Brain pericyte (primary cell): ENCODE results near the gene RFFL.
A peak's percentile ranks its signal among the peaks of the same experiment; 100 is the strongest.
"Not testable (repeated sequence)": the region's sequence is repeated elsewhere in the genome, so short reads cannot be mapped to it uniquely, and the experiment has no call there.

Experiments
- DNase-seq: peaks from one replicate; pipeline ENCODE4 v3.0.0-alpha.2; 2012; ENCODE audit warnings: low read depth, low spot score

The RFFL gene, protein sequence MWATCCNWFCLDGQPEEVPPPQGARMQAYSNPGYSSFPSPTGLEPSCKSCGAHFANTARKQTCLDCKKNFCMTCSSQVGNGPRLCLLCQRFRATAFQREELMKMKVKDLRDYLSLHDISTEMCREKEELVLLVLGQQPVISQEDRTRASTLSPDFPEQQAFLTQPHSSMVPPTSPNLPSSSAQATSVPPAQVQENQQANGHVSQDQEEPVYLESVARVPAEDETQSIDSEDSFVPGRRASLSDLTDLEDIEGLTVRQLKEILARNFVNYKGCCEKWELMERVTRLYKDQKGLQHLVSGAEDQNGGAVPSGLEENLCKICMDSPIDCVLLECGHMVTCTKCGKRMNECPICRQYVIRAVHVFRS

DNA sequence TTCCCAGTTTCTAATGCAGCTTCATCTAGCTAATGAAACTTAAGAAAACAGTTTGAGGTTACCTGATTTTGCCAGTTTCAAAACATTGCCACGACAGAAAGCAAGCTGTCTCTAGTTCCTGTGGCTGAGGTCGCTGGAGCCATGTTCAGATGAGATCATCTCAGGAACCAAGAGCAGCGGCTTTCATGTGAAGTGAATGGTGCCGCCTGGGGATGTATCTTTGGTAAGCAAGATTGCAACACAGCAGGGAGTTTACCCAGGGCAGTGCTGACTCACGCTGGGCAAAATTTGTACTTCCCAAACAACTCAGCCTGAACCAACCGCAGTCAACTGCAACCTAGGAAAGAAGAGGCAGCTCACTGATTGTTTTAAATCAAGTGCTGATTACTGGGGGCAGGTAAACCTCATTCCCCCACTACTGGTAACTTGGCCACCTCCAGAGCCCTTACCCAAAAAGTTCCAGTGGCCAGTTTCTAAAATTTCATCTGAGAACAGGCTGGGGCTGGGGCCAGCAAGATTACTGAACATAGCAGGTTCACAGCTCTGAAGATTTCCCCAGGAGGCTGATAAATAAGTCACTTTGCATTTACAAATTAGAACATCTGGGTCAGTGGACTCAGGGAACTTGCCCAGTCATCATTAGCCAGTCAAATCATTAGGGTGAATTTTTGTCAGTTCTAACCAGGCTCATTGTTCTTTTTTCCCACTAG, at the start of gene RFFL:
Gene RFFL (minus strand): TSS at position 194 of the 710 bp plus-strand sequence. CDS start 37,154 bp downstream, outside the sequence.
- peak; percentile 92 for DNase-seq

DNA sequence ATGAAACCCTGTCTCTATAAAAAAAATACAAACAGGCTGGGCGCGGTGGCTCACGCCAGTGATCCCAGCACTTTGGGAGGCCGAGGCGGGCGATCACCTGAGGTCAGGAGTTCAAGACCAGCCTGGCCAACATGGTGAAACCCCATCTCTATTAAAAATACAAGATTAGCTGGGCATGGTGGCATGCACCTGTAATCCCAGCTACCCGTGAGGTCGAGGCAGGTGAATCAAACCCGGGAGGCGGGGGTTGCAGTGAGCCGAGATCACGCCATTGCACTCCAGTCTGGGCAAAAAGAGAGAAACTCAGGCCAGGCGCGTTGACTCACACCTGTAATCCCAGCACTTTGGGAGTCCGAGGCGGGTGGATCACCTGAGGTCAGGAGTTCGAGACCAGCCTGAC, 47.3 kb upstream of the RFFL start:
- DNase-seq, result not testable (repeated sequence)

DNA sequence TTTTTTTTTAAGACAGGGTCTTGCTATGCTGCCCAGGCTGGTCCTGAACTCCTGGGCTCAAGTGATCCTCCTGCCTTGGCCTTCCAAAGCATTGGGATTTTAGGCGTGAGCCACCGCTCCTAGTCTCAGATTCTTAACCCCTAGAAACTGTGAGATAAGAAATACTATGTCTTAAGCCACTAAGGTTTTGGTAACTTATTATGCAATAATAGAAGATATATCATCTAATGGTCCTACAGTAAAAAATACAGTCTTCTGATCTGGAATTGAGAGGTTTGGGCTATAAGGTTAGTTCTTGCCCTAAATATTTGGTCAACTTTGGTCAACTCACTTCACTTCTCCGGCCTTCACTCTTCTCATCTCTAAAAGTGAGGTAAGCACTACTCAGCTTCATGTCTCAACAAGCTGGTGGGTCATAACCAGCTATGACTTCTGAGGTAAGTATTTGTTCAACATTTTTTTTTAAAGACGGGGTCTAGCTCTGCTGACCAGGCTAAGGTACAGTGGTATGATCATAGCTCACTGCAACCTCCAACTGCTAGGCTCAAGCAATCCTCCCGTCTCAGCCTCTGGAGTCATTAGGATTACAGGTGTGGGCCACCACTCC, 41.4 kb upstream of the RFFL start:
- DNase-seq, result no peak

DNA sequence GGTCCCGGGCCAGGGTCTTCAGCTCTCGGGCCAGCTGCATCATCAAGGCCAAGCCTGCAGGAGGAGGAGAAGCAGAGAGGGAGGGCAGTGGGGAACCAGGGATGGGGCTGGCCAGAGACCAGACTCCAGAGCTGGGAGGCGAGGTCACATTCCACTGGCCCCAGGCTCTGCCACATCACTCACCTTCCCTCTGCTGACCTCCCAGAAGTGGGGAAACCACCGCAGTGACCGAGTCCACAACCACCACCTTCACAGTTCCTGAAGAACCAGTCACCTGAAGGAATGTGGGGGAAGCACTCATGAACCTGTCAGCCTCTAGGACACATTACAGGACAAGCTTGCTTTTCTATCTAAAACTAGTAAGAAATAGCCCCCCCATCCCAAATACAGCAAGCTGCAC, 39.8 kb upstream of the RFFL start:
- DNase-seq, result no peak

DNA sequence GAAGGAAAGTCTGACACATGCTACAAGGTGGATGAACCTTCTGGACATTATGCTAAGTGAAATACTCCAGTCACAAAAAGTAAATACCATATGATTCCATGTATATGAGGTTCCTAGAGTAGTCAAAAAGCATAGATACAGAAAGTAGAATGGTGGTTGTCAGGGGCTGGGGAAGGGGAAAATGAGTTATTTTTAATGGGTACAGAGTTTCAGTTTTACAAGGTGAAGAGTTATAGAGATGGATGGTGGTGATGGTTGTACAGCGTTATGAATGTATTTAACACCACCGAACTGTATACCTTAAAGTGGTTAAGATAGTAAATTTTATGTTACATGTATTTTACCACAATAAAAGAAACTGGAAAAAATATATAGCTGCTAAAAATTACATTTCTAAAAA, 38.2 kb upstream of the RFFL start:
- no peak for DNase-seq

DNA sequence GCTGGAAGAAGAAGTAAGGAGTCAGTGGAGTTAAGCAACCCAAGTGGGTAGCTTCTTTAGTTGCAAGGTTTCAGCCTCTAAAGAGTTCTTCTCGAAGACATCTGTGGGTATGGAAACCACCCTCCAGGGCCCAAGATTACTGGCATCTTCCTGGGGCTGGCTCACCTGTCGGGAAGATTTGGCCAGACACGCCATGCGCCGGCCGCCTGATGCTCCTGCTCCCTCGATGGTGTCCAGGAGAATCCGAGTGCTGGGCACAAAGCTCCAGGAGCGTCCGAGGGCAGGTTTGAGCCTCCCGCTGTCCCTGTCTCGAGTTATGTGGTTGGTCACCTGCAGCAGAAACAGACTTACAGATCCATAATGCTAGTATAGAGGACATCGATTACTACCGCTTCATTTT, 37.5 kb upstream of the RFFL start:
- DNase-seq, result no peak

DNA sequence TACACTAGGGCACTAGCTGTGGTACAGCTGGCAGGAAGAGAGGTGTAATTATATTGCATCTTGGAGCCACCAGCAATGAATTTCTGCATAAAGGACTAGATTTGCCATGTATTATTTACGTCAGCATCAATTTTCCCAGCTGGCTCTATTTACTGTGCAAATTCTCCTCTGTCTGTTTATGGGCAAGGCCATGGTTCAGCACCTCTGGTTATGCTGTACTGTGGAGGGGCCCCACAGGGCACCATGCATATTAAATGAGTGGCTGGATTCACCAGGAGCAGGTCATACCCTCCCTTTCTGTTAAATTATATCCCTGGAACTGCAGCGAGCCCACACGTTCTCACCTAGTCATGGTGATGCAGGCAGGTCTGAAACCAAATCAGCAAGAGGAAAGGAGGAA, 36.4 kb upstream of the RFFL start:
- DNase-seq, result no peak

DNA sequence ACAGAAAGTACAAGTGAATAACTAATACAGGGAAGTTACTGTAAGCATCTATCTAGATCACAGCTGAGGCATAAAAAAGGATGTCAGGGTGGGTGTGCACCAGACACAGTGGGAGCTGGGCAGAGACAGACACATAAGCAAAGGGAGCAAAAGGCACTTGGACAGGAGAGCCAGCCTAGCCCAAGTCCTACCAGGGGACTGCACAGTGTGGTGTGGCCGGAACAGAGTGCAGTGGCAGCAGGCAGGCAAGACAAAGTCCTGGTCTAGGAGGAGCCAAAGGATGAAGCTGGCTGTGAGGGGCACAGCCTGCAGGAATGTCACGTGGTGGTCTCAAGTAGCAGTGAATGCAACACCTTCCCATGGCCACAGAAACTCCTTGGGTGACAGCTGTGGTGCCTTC, 34.3 kb upstream of the RFFL start:
- DNase-seq, result no peak

DNA sequence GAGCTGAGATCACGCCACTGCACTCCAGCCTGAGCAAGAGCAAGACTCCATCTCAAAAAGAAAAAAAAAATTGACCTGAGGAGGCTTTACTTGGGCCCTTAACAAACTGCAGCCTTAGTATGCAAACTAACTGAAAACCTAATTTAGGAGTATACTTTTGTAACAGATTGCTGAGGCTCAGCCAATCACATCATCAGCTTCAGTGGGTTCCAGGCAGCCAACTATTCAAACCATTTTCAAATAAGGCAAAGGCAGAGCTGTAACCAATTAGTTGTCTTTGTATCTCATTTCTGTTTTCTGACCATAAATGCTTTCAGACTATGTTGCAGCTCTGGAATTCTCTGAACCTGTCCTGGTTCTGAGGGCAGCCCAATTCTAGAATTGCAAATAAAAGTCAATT, 32.2 kb upstream of the RFFL start:
- DNase-seq, result no peak

DNA sequence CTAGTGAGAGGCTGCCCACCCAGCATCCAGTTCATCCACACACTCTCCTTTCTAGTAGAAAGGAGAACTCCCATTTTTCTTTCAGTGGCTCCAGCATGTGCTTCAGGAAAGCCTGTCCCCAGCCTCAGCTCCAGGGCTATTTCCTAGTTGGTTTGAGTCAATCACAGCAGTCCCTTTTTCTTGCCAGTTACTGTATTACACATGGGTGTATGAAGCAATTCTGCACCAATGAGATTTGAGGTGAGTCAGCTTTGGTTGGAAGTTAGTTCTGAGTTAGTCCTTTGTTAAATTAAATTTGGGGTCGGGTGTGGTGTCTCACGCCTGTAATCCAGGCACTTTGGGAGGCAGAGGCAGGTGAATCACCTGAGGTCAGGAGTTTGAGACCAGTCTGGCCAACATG, 31.4 kb upstream of the RFFL start:
- DNase-seq, result no peak

DNA sequence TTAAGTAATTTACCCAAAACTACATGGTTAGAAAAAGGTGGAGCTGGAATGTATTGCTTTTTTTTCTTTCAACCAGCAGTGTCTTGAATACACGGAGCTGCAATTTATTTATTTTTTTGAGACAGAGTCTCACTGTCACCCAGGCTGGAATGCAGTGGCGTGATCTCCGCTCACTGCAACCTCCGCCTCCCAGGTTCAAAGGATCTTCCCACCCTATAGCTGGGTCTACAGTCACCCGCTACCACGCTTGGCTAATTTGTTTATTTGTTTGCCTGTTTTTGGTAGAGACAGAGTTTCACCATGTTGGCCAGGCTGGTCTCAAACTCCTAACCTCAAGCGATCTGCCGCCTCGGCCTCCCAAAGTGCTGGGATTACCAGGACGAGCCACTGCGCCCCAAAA, 27.2 kb upstream of the RFFL start:
- DNase-seq, result not testable (repeated sequence)

DNA sequence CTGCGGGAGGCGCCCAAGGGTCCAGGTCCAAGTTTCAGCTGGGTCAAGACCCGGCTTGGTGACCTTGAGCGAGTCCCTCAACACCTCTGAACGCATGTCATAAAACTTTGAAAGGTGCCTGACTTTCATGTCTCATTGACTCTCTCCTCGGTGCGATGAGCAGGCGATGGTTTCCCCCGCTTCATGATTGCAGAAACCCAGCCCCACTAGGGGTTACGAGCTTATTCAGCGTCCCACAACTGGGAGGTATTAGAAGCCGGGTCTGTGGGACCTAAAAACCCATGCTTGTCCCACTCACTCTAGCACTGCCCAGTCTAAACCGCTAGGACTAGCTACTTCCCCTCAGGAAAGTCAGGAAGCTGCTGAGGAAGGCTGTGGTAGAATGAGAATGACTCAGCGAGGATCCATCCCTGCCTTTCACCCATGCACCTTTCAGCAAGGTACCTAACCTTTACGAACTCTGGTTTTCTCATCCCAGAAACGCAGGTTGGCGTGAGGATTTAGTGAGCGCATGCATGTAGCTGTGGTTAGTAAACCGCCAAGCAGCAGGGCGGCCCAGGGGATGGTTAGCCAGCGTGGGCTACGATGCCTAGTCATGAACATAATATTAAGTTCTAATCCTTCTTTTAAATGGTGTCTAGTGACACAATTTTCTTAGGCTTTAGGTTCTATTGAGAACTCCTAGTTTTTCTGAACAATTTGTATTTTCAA, 26.2 kb upstream of the RFFL start:
- DNase-seq, result no peak

DNA sequence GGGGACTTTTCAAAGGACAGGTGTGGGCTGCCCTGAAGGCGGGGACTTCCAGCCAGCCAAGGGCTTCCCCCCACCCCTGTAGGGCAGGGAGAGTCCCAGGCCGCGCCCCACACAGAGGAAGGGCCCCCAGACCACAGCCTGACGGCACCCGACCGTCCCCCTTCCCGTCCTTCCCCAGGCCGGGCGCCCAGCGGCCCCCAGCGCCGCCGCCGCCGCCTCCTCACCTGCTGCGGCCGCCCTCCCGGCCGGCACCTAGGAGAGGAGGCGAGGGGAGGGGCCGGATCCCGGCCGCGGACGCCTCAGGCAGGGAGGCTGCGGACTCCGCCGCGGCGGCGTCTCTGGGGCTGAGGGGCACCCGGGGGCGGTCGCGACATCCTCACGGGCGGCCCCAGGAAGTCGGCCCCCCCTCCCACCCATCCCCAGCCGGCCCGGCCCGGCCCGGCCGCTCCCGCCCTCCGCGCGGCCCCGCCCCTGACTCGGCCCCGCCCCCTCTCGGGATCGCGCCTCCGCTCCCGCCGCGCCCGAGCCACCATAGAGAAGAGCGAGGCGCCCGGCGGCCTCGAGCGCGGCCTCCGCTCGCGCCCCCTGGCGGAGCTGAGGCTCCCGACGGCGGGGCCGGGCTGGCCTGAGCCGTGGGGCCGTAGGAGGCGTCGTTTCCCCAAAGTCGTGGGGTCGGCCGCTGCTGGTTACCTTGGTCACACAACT, 25.5 kb upstream of the RFFL start:
- DNase-seq, result no peak

DNA sequence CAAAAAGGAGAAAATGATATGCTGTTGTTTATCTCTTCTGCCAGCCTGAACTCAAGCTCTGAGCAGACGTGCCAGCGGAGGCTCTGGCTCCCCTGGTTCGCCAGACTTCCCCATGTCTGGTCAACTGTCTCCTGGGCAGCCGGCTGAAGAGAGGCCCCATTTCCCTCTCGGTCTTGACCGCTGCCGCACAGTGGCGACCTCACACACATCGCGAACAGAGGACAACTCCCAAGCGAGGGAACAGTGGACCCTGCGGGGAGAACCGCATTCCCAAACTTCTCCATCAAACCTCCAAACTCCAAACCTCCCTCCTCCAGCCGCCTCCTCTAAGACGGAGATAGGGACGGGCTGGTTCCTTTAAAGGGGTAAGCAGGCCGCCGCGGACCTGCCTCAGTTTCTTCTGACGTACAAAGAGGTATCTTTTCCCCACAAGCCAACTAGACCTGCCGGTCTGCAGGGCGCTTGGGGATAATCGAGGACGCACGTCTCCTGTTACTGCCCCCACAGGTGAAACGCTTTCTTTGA, 24.9 kb upstream of the RFFL start:
- no peak for DNase-seq

DNA sequence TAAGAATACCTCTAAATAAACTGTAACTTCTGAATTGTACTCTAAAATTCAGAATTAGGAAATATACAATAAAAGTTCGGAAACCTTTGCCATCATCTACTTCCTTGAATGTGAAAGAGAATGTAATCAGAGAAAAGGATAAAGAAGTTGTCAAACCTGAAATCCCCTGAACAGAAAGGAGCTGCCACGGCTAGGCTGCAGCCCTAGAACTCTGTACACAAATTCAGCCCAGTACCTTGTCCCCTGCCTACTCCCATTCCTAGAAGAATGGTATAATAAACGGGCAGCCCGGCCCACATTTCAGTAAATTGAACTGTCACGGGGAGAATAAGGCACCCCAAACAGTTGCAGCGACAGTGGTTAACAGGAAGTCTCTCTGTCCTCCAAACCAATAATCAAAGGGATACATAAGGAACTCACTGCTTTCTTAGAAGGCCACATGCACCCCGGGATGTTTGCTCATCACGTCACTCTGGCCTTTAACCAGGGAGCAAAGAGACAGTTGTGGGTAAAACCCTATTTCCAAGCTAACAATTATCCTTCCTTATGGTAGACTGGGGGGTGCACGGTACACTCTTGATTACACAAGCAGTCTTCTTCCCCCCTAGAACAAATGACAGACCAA, 24.3 kb upstream of the RFFL start:
- DNase-seq, result no peak

DNA sequence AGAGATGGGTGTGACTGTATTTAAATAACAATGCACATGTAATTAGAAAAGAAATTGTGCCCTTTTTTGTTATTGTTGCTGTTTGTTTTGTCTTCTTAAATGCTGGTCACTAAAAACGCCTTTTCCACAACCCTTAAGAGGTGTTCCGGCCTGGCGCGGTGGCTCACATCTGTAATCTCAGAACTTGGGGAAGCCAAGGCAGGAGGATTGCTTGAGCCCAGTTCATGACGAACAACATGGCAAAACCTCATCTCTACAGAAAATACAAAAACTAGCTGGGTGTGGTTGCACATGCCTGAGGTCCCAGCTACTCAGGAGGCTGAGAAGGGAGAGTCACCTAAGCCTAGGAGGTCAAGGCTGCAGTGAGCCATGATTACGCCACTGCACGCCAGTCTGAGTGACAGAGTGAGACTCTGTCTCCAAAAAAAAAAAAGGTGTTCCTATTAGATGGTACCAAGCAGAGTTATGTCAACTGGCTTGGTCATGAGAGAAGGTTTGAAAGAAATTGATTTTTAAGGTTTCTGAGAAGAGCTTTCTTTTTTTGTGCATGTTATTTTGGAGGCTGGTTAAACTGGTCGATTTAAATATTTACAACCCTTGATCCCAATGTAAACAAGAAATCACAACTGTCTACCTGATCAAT, 23.5 kb upstream of the RFFL start:
- no peak for DNase-seq

DNA sequence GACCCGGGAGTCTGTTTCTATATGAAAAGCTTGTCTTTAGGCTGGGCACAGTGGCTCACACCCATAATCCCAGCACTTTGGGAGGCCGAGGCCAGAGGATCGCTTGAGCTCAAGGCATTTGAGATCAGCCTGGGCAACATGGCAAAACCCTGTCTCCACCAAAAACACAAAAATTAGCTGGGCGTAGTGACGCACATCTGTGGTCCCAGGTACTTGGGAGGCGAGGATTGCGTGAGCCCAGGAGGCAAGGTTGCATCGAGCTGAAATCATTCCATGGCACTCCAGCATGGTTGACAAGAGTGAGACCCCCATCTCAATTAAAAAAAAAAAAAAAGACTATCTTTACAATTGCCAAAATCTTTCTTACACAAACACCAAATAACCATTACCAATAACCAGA, 22.7 kb upstream of the RFFL start:
- no peak for DNase-seq

DNA sequence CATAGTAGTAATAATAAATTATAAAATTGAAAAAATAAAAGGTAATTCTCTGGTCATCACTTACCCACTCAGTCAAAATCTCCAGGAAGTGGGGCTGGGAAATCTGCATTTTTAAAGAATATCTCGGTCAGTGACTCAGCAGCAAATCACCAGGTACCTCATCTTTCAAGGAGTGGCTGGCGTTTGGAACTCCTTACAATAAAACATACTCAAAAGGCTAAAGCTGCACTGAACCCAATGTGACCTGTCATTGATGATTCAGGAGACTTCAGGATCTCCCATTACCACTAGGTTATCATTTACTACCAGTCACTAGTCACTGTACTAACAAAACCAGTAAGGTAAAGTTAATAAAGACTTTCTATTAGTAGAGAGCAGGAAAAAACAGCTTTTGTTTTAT, 21.5 kb upstream of the RFFL start:
- DNase-seq, result no peak

DNA sequence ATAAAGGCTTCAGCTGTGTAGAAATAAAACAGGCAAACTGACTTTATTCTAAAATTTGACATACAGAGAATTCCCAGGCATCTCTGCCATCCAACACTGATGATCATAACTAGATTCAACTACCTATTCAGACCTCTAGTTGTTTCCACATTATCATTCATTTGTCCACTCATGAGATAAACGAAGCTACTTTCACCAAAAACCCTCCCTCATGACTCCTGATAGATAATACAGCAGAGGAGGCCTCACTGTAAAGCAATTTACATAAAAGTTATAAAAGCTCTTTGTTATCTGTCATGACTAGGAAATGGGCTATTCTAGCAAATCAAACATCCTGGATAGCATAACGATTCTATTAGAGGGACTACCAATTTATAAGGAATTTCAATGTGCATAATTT, 19.6 kb upstream of the RFFL start:
- no peak for DNase-seq

DNA sequence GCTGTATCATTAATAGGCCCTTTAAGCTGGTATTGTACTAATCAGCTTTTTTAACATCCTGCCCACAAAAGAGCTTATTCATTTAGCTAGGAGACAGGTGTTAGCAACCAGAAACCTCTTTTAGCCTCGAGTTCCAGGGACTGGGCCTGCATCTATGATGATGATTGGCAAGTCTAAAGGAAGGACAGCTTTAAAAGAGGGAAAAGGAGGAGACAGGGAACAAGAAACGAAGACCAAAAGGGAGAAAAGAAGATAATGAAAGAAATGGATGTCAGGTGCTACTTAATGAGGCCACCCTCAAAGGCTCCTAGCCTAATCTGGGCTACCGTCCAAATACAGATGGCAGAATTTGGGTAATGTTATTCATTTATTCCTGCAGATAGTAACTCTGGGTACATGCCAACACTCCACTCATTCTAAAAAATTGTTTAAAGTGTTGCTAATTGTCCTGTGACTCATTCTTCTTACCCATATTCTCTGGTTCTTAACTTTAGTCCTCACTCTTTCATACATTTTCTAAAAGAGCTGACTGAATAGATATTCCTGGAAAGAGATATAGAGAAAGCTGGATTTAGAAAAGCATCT, 18.7 kb upstream of the RFFL start:
- DNase-seq, result no peak
